ENCODE measurements around the gene IRX4. TPM values are rescaled to one million over a fixed set of nuclear protein-coding genes. Genes with fewer than 3 reads are reported as not detected.
"Not testable (repeated sequence)": the region's sequence is repeated elsewhere in the genome, so short reads cannot be mapped to it uniquely, and the experiment has no call there.

The IRX4 gene
- total RNA-seq, 1 donor from 2014 or later: 0.72 TPM

DNA sequence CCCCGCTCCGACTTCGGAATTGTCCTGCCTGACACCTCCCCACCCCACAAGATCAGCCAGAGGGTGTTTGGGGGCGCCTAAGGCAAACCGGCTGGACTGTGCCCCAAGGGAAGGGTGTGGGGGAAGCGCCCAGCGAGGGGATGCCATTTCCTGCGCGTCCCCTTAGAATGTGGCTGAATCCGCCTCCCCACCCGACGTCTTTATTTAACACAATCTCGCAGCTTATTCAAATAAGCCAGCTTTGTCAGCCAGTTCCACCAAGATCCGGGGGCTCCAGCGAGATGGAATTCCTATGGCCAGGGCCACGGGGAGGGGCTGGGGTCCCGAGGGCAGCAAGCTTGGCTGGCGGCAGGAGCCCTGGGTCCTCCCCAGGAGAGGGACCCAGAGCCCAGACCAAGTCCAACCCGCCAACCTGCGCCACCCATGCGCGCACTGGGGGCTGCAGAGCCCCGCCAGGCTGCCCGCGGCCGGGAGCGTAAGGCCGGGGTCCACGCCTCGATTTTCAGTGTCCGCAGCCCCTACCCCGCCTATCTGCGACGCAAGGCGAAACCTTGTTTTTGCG lies 7.4 kb downstream of the IRX4 start:
- TF ChIP-seq, protein P1, sequence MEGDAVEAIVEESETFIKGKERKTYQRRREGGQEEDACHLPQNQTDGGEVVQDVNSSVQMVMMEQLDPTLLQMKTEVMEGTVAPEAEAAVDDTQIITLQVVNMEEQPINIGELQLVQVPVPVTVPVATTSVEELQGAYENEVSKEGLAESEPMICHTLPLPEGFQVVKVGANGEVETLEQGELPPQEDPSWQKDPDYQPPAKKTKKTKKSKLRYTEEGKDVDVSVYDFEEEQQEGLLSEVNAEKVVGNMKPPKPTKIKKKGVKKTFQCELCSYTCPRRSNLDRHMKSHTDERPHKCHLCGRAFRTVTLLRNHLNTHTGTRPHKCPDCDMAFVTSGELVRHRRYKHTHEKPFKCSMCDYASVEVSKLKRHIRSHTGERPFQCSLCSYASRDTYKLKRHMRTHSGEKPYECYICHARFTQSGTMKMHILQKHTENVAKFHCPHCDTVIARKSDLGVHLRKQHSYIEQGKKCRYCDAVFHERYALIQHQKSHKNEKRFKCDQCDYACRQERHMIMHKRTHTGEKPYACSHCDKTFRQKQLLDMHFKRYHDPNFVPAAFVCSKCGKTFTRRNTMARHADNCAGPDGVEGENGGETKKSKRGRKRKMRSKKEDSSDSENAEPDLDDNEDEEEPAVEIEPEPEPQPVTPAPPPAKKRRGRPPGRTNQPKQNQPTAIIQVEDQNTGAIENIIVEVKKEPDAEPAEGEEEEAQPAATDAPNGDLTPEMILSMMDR (IDR thresholded peaks at IDR 0.05; ENCODE audit: unreplicated experiment): no peak
- Mint-ChIP-seq H3K4me1 (ENCODE audit: unreplicated experiment) (peaks cover 9% of the 10 kb centered on the region), H3K27ac (ENCODE audit: unreplicated experiment) (no peak overlapping the region), H3K9me3 (ENCODE audit: unreplicated experiment) (no peaks in the 10 kb centered on the region), H3K4me3 (ENCODE audit: unreplicated experiment) (no peak overlapping the region), H3K27me3 (ENCODE audit: unreplicated experiment) (peaks cover 28% of the 10 kb centered on the region), H3K36me3 (ENCODE audit: low read depth, unreplicated experiment) (no peaks in the 10 kb centered on the region)
- no peak for DNase-seq (ENCODE audit: low spot score)

DNA sequence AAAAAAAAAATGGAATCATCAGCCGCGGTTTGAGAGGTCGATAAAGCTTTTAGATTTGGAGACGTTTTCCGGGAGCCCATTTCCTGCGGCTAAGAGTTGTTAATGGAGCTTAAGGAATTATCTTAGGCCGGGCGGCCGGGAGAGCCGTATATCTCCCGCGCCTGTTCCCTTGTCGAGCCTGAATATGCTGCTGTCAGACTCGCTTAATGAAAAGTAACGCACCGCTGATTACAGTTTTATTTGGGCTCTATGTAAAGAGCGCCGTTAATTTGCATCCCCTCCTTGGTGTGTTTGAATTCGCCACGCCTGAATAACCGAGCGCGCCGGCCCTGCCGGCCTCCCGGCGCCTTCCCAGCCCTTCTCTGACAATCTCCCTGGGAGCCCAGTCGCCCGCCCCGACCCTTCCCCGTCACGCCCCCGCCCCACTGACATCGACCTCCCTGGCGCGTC lies 7.9 kb downstream of the IRX4 start:
- no peak for DNase-seq (ENCODE audit: low spot score)
- Mint-ChIP-seq H3K4me3 (ENCODE audit: unreplicated experiment) (no peak overlapping the region), H3K36me3 (ENCODE audit: low read depth, unreplicated experiment) (no peaks in the 10 kb centered on the region)

DNA sequence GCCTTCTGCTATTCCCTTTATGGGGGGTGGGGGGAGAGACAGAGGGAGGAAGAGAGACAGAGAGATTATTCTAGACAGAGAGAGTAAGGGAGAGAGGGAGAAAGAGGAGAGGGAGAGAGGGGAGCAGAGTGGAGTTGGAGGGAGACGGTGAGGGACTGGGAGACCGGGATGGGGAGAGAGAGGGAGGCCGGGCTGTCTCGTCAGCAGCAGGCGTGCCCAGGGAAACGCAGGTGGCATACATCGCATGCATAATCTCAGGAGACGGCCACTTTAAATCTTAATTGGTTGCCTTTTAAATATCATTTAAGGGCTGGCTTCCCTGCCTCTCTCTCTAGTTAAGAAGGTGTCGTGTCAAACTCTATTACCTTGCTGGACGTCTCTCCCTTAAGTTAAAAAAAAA lies 8.4 kb downstream of the IRX4 start:
- TF ChIP-seq, protein P1 (IDR thresholded peaks at IDR 0.05; ENCODE audit: unreplicated experiment): no peak
- no peak for DNase-seq (ENCODE audit: low spot score)
- no peaks in the 10 kb centered on the region for H3K36me3 Mint-ChIP-seq (ENCODE audit: low read depth, unreplicated experiment)
- peaks cover 9% of the 10 kb centered on the region for H3K4me1 Mint-ChIP-seq (ENCODE audit: unreplicated experiment)
- H3K27me3 Mint-ChIP-seq (ENCODE audit: unreplicated experiment): peaks cover 21% of the 10 kb centered on the region
- no peaks in the 10 kb centered on the region for H3K9me3 Mint-ChIP-seq (ENCODE audit: unreplicated experiment)
- no peak overlapping the region for H3K27ac Mint-ChIP-seq (ENCODE audit: unreplicated experiment)
- H3K4me3 Mint-ChIP-seq (ENCODE audit: unreplicated experiment): no peak overlapping the region

More for the DNA sequence above, 7.9 kb downstream of the IRX4 start:
- TF ChIP-seq, protein P1 (IDR thresholded peaks at IDR 0.05; ENCODE audit: unreplicated experiment): no peak
- H3K27me3 Mint-ChIP-seq (ENCODE audit: unreplicated experiment): peaks cover 25% of the 10 kb centered on the region
- H3K4me1 Mint-ChIP-seq (ENCODE audit: unreplicated experiment): peaks cover 9% of the 10 kb centered on the region
- H3K27ac Mint-ChIP-seq (ENCODE audit: unreplicated experiment): no peak overlapping the region
- no peaks in the 10 kb centered on the region for H3K9me3 Mint-ChIP-seq (ENCODE audit: unreplicated experiment)

DNA sequence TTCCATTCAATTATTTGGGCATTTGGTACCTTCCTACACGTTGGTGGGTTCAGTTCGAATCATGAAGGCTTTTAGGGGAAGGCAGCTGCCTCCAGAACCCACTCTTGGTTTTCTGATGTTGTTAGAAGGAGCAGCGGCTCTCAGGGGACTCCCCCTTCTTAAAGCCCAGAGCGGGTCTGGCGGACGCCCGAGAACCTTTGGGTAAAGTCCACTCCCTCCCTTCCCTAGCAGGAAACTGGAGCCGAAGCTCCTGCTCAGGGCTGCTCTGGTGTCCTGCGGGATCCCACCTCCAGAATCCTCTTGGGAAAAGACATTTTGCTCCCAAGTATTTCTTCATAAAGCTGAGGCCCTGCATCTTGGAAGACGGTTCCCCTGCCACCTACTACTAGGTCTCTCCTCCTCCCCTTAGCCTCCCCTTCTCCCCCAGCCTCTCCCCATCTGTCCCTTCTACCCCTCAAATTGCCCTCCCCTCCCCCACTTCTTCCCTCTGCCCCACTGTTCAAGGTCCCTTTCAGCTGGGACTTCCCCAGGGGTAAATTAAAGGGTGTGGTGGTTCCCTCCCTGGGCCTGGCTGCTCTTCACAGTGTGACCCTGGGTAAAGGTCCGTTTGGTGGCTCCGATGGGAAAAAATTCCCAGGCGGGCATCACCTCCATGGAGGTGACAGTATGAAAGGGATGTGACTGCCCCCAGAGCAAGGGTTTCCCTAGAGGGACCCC lies 9.3 kb downstream of the IRX4 start:
- H3K27me3 Mint-ChIP-seq (ENCODE audit: unreplicated experiment): peaks cover 27% of the 10 kb centered on the region
- no peak overlapping the region for H3K27ac Mint-ChIP-seq (ENCODE audit: unreplicated experiment)
- no peak overlapping the region for H3K4me3 Mint-ChIP-seq (ENCODE audit: unreplicated experiment)
- no peaks in the 10 kb centered on the region for H3K9me3 Mint-ChIP-seq (ENCODE audit: unreplicated experiment)
- no peak for DNase-seq (ENCODE audit: low spot score)
- peaks cover 9% of the 10 kb centered on the region for H3K4me1 Mint-ChIP-seq (ENCODE audit: unreplicated experiment)
- no peaks in the 10 kb centered on the region for H3K36me3 Mint-ChIP-seq (ENCODE audit: low read depth, unreplicated experiment)
- TF ChIP-seq, protein P1 (IDR thresholded peaks at IDR 0.05; ENCODE audit: unreplicated experiment): no peak

DNA sequence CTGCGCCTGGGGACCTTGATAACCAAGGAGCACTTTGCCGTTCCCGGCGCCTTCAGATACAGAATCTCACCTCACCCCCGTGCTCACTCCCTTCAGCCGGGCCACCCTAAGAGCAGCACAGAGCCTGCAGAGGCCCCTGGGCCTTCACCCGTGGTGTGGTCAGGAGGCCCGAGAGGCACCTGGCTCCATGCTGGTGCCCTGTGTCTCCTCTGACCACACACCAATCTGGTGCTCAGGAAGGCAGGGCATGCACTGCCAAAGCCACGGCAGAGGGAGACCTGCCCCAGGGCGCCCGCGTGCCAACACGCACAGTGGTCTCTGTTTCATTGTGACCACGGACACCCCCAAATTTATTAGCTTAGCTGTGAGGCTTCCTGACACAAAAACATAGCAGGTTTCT lies 11.3 kb downstream of the IRX4 start:
- Mint-ChIP-seq H3K27me3 (ENCODE audit: unreplicated experiment) (peaks cover 29% of the 10 kb centered on the region), H3K36me3 (ENCODE audit: low read depth, unreplicated experiment) (no peaks in the 10 kb centered on the region)
- TF ChIP-seq, protein P1 (IDR thresholded peaks at IDR 0.05; ENCODE audit: unreplicated experiment): no peak

DNA sequence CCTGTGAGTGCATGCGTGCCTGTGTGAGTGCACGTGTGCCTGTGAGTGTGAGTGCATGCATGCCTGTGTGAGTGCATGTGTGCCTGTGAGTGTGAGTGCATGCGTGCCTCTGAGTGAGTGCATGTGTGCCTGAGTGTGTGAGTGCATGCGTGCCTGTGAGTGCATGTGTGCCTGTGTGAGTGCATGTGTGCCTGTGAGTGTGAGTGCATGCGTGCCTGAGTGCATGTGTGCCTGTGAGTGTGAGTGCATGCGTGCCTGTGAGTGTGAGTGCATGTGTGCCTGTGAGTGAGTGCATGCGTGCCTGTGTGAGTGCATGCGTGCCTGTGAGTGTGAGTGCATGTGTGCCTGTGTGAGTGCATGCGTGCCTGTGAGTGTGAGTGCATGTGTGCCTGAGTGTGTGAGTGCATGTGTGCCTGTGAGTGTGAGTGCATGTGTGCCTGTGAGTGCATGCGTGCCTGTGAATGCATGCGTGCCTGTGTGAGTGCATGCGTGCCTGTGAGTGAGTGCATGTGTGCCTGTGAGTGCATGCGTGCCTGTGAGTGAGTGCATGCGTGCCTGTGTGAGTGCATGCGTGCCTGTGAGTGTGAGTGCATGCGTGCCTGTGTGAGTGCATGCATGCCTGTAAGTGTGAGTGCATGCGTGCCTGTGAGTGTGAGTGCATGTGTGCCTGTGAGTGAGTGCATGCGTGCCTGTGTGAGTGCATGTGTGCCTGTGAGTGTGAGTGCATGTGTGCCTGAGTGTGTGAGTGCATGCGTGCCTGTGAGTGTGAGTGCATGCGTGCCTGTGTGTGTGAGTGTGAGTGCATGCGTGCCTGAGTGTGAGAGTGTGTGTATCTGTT lies 12.1 kb downstream of the IRX4 start:
- peaks cover 29% of the 10 kb centered on the region for H3K27me3 Mint-ChIP-seq (ENCODE audit: unreplicated experiment)
- H3K9me3 Mint-ChIP-seq (ENCODE audit: unreplicated experiment); H3K36me3 Mint-ChIP-seq (ENCODE audit: low read depth, unreplicated experiment); H3K27ac Mint-ChIP-seq (ENCODE audit: unreplicated experiment); H3K4me1 Mint-ChIP-seq (ENCODE audit: unreplicated experiment); DNase-seq (ENCODE audit: low spot score); H3K4me3 Mint-ChIP-seq (ENCODE audit: unreplicated experiment): not testable (repeated sequence)

More for the DNA sequence above, 11.3 kb downstream of the IRX4 start:
- no peak for DNase-seq (ENCODE audit: low spot score)
- Mint-ChIP-seq H3K4me3 (ENCODE audit: unreplicated experiment) (no peak overlapping the region), H3K9me3 (ENCODE audit: unreplicated experiment) (no peaks in the 10 kb centered on the region), H3K4me1 (ENCODE audit: unreplicated experiment) (peaks cover 9% of the 10 kb centered on the region), H3K27ac (ENCODE audit: unreplicated experiment) (no peak overlapping the region)

Measured in endothelial cell (in vitro differentiated cells).